ENCODE measurements around the gene IL3RA. TPM values are rescaled to one million over a fixed set of nuclear protein-coding genes. Genes with fewer than 3 reads are reported as not detected.

IL3RA gene
- total and polyA plus RNA-seq, 2 of the 8 experiments (the other 6 are each of a cell fraction or from before 2014, with no cell fraction given) = 0.11 TPM; not detected in 1

DNA sequence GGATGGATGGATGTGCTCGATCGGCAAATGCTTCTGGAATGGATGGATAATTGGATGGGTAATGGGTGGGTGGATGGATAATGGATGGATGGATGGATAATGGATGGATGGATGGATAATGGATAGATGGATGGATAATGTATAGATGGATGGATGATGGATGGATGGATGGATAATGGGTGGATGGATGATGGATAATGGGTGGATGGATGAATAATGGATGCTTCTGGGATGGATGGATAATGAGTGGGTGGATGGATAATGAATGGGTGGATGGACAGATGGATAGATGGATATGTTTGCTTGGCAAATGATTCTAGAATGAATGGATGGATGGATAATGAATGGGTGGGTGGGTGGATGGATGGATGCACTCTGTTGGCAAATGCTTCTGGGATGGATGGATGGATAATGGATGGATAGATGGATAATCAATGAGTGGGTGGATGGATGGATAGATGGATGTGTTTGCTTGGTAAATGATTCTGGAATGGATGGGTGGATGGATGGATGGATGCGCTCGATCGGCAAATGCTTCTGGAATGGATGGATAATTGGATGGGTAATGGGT is 59.1 kb downstream of the IL3RA start:
- H3K14ac ChIP-seq (ENCODE audit: insufficient read length) = no peak overlapping the region
- FAIRE-seq (no peak), DNase-seq (ENCODE audit: low read depth in 1 of 2, low spot score in 2 of 2) (no peak)
- peaks cover 0 to 6% (median under 1%) of the 10 kb centered on the region in 4 experiments; a peak in 4 of 7 replicates for H3K4me1 ChIP-seq (replicated peaks in 1 of 4; ENCODE audit: control insufficient read depth in 3 of 4, insufficient read depth in 4 of 4, low read length in 3 of 4)
- no peak overlapping the region for H3K18ac ChIP-seq (ENCODE audit: extremely low read depth, low read length)
- peaks cover 0 to 27% (median 6%) of the 10 kb centered on the region in 4 experiments; a peak in 6 of 8 replicates for H3K36me3 ChIP-seq (ENCODE audit: control insufficient read depth in 2 of 4, insufficient read depth in 4 of 4, low read length in 3 of 4)
- H3K27me3 ChIP-seq (replicated peaks in 1 of 4; ENCODE audit: control insufficient read depth in 3 of 4, extremely low read depth in 1 of 4, insufficient read depth in 3 of 4, low read length in 3 of 4) = no peaks in the 10 kb centered on the region
- H4K5ac ChIP-seq (ENCODE audit: insufficient read length, low read depth, low read length) = no peak overlapping the region
- H2BK15ac ChIP-seq (ENCODE audit: low read length) = no peak overlapping the region
- H3K4me3 ChIP-seq (ENCODE audit: extremely low read depth in 1 of 4, insufficient read depth in 2 of 4, low read depth in 3 of 4, low read length in 4 of 4) = no peak overlapping the region
- H4K20me1 ChIP-seq (replicated peaks in 1 of 2; ENCODE audit: control insufficient read depth in 1 of 2, insufficient read depth in 2 of 2, low read length in 2 of 2) = peaks cover 5 to 30% of the 10 kb centered on the region in 2 experiments
- H3K23ac ChIP-seq (ENCODE audit: insufficient read length) = no peak overlapping the region
- ChIA-PET POLR2A (ENCODE audit: partially characterized antibody) (no interaction called here), CTCF (ENCODE audit: partially characterized antibody) (no interaction called here)
- peaks cover 3 to 41% of the 10 kb centered on the region in 2 experiments for H3K79me2 ChIP-seq (ENCODE audit: control insufficient read depth in 1 of 2, insufficient read depth in 2 of 2, low read length in 2 of 2)
- TF ChIP-seq USF2 (IDR thresholded peaks at IDR 0.05; ENCODE audit: low read length) (no peak), RAD21 (IDR thresholded peaks at IDR 0.05 in 1 of 2, conservative IDR thresholded peaks at IDR 0.05 in 1 of 2; ENCODE audit: low read depth in 2 of 2, low read length in 2 of 2) (no peak), SIN3A (conservative IDR thresholded peaks at IDR 0.05 in 1 of 2, IDR thresholded peaks at IDR 0.05 in 1 of 2; ENCODE audit: low read depth in 1 of 2, low read length in 2 of 2) (no peak), ATF2 (IDR thresholded peaks at IDR 0.05; ENCODE audit: low read length) (no peak)
- H3K56ac ChIP-seq (replicated peaks; ENCODE audit: insufficient read length, low read depth, low read length) = peak overlapping the region; percentile 69
- no peak overlapping the region for H3K9ac ChIP-seq (replicated peaks in 1 of 4; ENCODE audit: extremely low read depth in 1 of 4, low read depth in 3 of 4, low read length in 3 of 4)
- no peak overlapping the region for H2BK5ac ChIP-seq (ENCODE audit: low read depth, low read length)
- no peak overlapping the region for H4K8ac ChIP-seq (ENCODE audit: extremely low read depth, insufficient read depth, low read length)
- H3K9me3 ChIP-seq (ENCODE audit: insufficient read depth in 2 of 2, low read depth in 1 of 2, low read length in 1 of 2) = no peaks in the 10 kb centered on the region
- WGBS, 2 experiments (ENCODE audit: extremely low coverage in 1 of 2, insufficient coverage in 1 of 2, insufficient read length in 1 of 2, insufficient replicate concordance in 2 of 2, low coverage in 1 of 2, low lambda C conversion rate in 2 of 2, missing lambda C conversion rate in 1 of 2) = 95% methylated on average over 5 of the region's 5 CpGs; no CpG with 5 or more reads in 1 of the 2 experiments
- no peak overlapping the region for H2AFZ ChIP-seq (ENCODE audit: low read length)
- H3K4me2 ChIP-seq (ENCODE audit: insufficient read depth in 1 of 2, low read depth in 2 of 2, low read length in 2 of 2) = no peak overlapping the region; a peak in 1 of 4 replicates
- no peak overlapping the region for H2BK120ac ChIP-seq (replicated peaks; ENCODE audit: low read depth, low read length)
- peaks cover 13% of the 10 kb centered on the region for H3K79me1 ChIP-seq (ENCODE audit: low read depth, low read length)
- no peak overlapping the region for H2BK12ac ChIP-seq (ENCODE audit: low read depth, low read length)
- no peak overlapping the region for H2BK20ac ChIP-seq (ENCODE audit: low read length)
- H3K23me2 ChIP-seq (ENCODE audit: low read depth, low read length) = peaks cover 15% of the 10 kb centered on the region; the same call in 1 of the 2 replicates
- no peak overlapping the region for H4K91ac ChIP-seq (replicated peaks; ENCODE audit: insufficient read length, low read length)
- H3K27ac ChIP-seq (ENCODE audit: low read depth, low read length) = no peak overlapping the region
- H3K4ac ChIP-seq (replicated peaks; ENCODE audit: insufficient read length, low read depth, low read length) = no peak overlapping the region
- no peak overlapping the region for H2AK5ac ChIP-seq (ENCODE audit: low read depth, low read length)

Data from H1 (cell line).